Fibroblast of lung (primary cell): ENCODE results near the gene STRA6. TPM values are rescaled to one million over a fixed set of nuclear protein-coding genes. Genes with fewer than 3 reads are reported as not detected.

Experiments
- DNase-seq, 2 donors: peaks; one replicate each; pipeline versions ENCODE4 v3.0.0 to v3.0.0-alpha.2; 2010; ENCODE audit warnings: low read depth in 2 of 2
- H2AFZ ChIP-seq: 2 replicates; pipeline ENCODE4 v1.5.1; 2012; ENCODE audit warnings: low read length, control low read depth, inconsistent platforms
- H3K27ac ChIP-seq: 2 replicates; pipeline ENCODE4 v1.5.1; 2011; ENCODE audit warnings: low read length, control low read depth; ENCODE audit not compliant: insufficient read depth
- H3K27me3 ChIP-seq: 2 replicates; pipeline ENCODE4 v1.5.1; 2011; ENCODE audit warnings: mild to moderate bottlenecking, low read length; ENCODE audit not compliant: control insufficient read depth, insufficient read depth
- H3K36me3 ChIP-seq: 2 replicates; pipeline ENCODE4 v1.5.1; 2011; ENCODE audit warnings: low read length; ENCODE audit not compliant: control insufficient read depth, insufficient read depth
- H3K4me1 ChIP-seq: 2 replicates; pipeline ENCODE4 v1.5.1; 2011; ENCODE audit warnings: low read length; ENCODE audit not compliant: control insufficient read depth, insufficient read depth; ENCODE audit errors: extremely low read depth
- H3K4me2 ChIP-seq: 2 replicates; pipeline ENCODE4 v1.5.1; 2011; ENCODE audit warnings: low read length, control low read depth; ENCODE audit not compliant: insufficient read depth; ENCODE audit errors: extremely low read depth
- H3K4me3 ChIP-seq, 4 experiments: fragments of 200-600 bp in 1 of 4; sonication (generic) in 1 of 4; replicated peaks in 1 of 4; 2 replicates each; pipeline ENCODE4 v1.5.1; 2011 to 2016; ENCODE audit warnings: low read length in 4 of 4, low read depth in 3 of 4, mild to moderate bottlenecking in 3 of 4, control low read depth in 2 of 4, inconsistent platforms in 1 of 4, mixed read lengths in 1 of 4; ENCODE audit not compliant: insufficient read depth in 1 of 4; ENCODE audit errors: control extremely low read depth in 1 of 4
- H3K79me2 ChIP-seq: 2 replicates; pipeline ENCODE4 v1.5.1; 2012; ENCODE audit warnings: mild to moderate bottlenecking, low read length, inconsistent platforms; ENCODE audit not compliant: control insufficient read depth, insufficient read depth
- H3K9ac ChIP-seq: 2 replicates; pipeline ENCODE4 v1.5.1; 2011; ENCODE audit warnings: mild to moderate bottlenecking, low read length, control low read depth; ENCODE audit not compliant: insufficient read depth
- H3K9me3 ChIP-seq: 2 replicates; pipeline ENCODE4 v1.5.1; 2012; ENCODE audit warnings: low read depth, low read length; ENCODE audit not compliant: control insufficient read depth, insufficient read depth
- H4K20me1 ChIP-seq: 2 replicates; pipeline ENCODE4 v1.5.1; 2011; ENCODE audit warnings: low read length; ENCODE audit not compliant: control insufficient read depth, insufficient read depth; ENCODE audit errors: extremely low read depth
- CTCF ChIP-seq, 2 donors: IDR thresholded peaks in 1 of 2; conservative IDR thresholded peaks in 1 of 2; 1 replicate in 1 of 2; 2 replicates in 1 of 2; pipeline ENCODE4 v1.5.1; 2011 to 2012; ENCODE audit warnings: low read length in 2 of 2, control low read depth in 1 of 2, inconsistent platforms in 1 of 2, low read depth in 1 of 2, mild to moderate bottlenecking in 1 of 2
- EZH2 ChIP-seq: IDR thresholded peaks from 2 replicates; pipeline ENCODE4 v1.5.1; 2012; ENCODE audit warnings: low read length, control low read depth, mild to moderate bottlenecking; ENCODE audit errors: missing control alignments
- polyA plus RNA-seq, 2 donors: library from polyadenylated mRNA; depleted of rRNA in 1 of 2; stranded (reverse) in 1 of 2; unstranded in 1 of 2; fragments of >200 nt; gene quantifications; 2 replicates each; pipeline ENCODE4 v1.2.1, GENCODE V29; 2011 to 2012; ENCODE audit warnings: missing spikeins in 1 of 2
- total RNA-seq: library from RNA; depleted of rRNA; stranded (reverse); fragments of >200 nt; gene quantifications from 2 replicates; pipeline ENCODE4 v1.2.1, GENCODE V29; 2014

Gene STRA6
- total and polyA plus RNA-seq, 2 donors (not counting 1 experiment from before 2014, with no cell fraction given), result 0.17 TPM; not detected in 1

GRCh38 chr15:74178326-74179100 is 24.1 kb downstream of the STRA6 start:
- no peak overlapping the region for H2AFZ ChIP-seq
- TF ChIP-seq EZH2, result no peak
- TF ChIP-seq CTCF (conservative IDR thresholded peaks at IDR 0.05 in 1 of 2, IDR thresholded peaks at IDR 0.05 in 1 of 2; ENCODE audit: low read depth in 1 of 2, low read length in 2 of 2), result no peak
- peaks cover 35% of the 10 kb centered on the region for H3K4me1 ChIP-seq
- no peak overlapping the region for H3K27ac ChIP-seq
- peaks cover 3% of the 10 kb centered on the region for H3K27me3 ChIP-seq
- H3K36me3 ChIP-seq, result no peaks in the 10 kb centered on the region
- H3K79me2 ChIP-seq, result no peaks in the 10 kb centered on the region
- H3K4me2 ChIP-seq, result no peak overlapping the region
- H3K9me3 ChIP-seq, result no peaks in the 10 kb centered on the region
- H3K9ac ChIP-seq, result no peak overlapping the region
- no peaks in the 10 kb centered on the region for H4K20me1 ChIP-seq
- no peak overlapping the region for H3K4me3 ChIP-seq
- no peak for DNase-seq

- no peak overlapping the region for H2AFZ ChIP-seq
- no peaks in the 10 kb centered on the region for H3K36me3 ChIP-seq
- DNase-seq, result no peak
- H4K20me1 ChIP-seq, result no peaks in the 10 kb centered on the region
- no peak overlapping the region for H3K27ac ChIP-seq
- peaks cover under 1% of the 10 kb centered on the region for H3K27me3 ChIP-seq
- no peak overlapping the region for H3K9ac ChIP-seq
- peaks cover 44% of the 10 kb centered on the region for H3K4me1 ChIP-seq
- no peak overlapping the region for H3K4me2 ChIP-seq
- TF ChIP-seq CTCF (conservative IDR thresholded peaks at IDR 0.05 in 1 of 2, IDR thresholded peaks at IDR 0.05 in 1 of 2; ENCODE audit: low read depth in 1 of 2, low read length in 2 of 2), result no peak
- no peak for TF ChIP-seq EZH2
- H3K4me3 ChIP-seq, result no peak overlapping the region
- H3K79me2 ChIP-seq, result no peaks in the 10 kb centered on the region
- no peaks in the 10 kb centered on the region for H3K9me3 ChIP-seq
Observed at GRCh38 chr15:74176262-74177214, 26.0 kb downstream of the STRA6 start.
